RWPE1 (cell line): ENCODE data around the gene SLC4A3.
"Not testable (repeated sequence)": the region's sequence is repeated elsewhere in the genome, so short reads cannot be mapped to it uniquely, and the experiment has no call there.

ENCODE experiments used
- CTCF ChIA-PET: fragments of 350-600 bp; sonication (Branson Sonifier 250); formaldehyde crosslinking; extraction: SDS; loops from one replicate; lab custom pipeline; 2021; lab: Yijun Ruan, JAX
- POLR2A ChIA-PET: fragments of 400-600 bp; formaldehyde crosslinking; extraction: SDS; loops from one replicate; lab custom pipeline; 2020; ENCODE audit warnings: antibody characterized with exemption; ENCODE audit not compliant: low non-redundant PET; lab: Yijun Ruan, JAX
- DNase-seq: peaks from one replicate; pipeline ENCODE4 v3.0.0; 2012; ENCODE audit warnings: low spot score
- H3K27ac ChIP-seq: fragments of 450-650 bp; 2 replicates; pipeline ENCODE4 v1.5.1; 2017
- TF ChIP-seq, protein P1 (sequence below): fragments of 450-650 bp; conservative IDR thresholded peaks from 2 replicates; pipeline ENCODE4 v1.5.1; 2017; ENCODE audit warnings: low read depth, mild to moderate bottlenecking

SLC4A3 gene

DNA sequence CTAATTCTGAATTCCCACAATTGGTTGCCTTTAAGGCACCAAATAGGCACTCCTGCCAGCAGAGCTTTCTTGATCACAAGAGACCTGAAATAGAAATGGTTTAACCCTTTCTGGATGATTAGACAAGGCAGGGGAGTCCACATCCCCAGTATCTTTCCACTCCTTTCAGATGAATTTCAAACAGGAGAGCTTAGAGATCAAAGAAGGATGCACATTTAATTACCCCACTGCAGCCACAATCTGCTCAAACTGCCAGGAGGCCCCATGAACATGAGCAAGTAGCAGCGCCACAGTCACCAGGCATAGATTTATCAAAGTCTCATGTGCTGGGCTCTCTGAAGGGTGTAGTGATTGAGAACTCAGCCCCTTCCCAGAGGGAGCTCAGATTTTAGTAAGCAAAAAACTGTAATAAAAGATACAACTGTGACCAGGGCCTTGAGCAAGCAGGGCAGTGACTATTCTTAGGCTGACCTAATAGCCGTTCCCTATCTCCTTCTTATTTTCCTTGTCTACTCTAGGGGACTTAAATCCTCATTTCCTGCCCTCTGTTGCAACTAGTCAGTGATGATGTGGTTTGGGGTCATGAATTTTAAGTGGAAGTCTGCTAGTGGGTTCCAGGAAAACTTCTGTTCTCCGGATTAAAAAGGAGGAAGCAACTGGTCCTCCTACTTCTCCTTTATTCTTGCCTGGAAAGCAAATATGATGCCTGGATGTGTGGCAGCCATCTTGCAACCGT, 53.7 kb downstream of the SLC4A3 start:
- ChIA-PET POLR2A (no interaction called here), CTCF (interaction anchor here (0.6 kb wide), 1 partner anchor 42 kb away, joined by 3 read pairs; no protein-coding TSS in a partner anchor)
- TF ChIP-seq, protein P1, sequence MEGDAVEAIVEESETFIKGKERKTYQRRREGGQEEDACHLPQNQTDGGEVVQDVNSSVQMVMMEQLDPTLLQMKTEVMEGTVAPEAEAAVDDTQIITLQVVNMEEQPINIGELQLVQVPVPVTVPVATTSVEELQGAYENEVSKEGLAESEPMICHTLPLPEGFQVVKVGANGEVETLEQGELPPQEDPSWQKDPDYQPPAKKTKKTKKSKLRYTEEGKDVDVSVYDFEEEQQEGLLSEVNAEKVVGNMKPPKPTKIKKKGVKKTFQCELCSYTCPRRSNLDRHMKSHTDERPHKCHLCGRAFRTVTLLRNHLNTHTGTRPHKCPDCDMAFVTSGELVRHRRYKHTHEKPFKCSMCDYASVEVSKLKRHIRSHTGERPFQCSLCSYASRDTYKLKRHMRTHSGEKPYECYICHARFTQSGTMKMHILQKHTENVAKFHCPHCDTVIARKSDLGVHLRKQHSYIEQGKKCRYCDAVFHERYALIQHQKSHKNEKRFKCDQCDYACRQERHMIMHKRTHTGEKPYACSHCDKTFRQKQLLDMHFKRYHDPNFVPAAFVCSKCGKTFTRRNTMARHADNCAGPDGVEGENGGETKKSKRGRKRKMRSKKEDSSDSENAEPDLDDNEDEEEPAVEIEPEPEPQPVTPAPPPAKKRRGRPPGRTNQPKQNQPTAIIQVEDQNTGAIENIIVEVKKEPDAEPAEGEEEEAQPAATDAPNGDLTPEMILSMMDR: no peak
- no peak for DNase-seq
- no peak overlapping the region for H3K27ac ChIP-seq

DNA sequence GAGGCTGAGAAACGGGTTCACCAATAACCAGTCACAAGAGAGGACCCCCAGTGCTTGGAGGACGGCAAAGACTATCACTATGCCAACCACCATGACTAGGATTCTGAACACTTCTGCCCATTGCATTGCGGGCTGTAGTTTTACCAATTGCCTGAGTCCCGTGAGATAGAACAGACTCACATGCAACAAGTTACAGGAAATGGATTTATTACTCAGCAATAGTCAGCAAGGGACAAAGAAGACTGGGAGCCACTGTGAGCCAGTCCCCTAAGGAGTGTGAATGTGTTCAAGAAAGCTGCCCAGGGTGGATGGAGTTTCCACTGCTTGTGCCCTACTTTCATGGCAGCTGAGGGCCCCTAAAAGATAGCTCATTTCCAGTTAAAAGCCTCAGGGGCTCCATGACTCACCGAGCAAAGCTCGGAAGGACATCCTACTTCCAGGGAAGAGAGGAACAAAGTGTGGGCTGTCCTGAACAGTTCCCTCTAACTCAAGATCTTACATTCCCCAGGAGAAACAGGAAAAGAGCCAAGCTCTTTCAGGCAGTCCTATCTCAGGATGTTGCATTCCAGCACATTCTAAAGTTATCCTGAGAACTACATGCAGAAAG, 54.4 kb downstream of the SLC4A3 start:
- peak overlapping the region; percentile 44; the same call in 1 of the 2 replicates for H3K27ac ChIP-seq
- DNase-seq: no peak
- ChIA-PET CTCF (interaction anchor here (1.0 kb wide), 1 partner anchor 39 kb away, joined by 4 read pairs; no protein-coding TSS in a partner anchor), POLR2A (no interaction called here)
- TF ChIP-seq, protein P1: no peak

DNA sequence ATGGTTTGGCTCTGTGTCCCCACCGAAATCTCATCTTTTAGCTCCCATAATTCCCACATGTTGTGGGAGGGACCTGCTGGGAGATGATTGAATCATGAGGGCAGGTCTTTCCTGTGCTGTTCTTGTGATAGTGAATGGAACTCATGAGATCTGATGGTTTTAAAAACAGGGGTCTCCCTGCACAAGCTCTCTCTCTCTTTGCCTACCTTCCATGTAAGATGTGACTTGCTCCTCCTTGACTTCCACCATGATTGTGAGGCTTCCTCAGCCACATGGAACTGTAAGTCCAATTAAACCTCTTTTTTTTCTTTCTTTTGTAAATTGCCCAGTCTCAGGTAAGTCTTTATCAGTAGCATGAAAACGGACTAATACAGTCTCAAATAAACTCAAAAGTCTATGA, 56.0 kb downstream of the SLC4A3 start:
- CTCF ChIA-PET: interaction anchor here (0.7 kb wide), 1 partner anchor 86 kb away, joined by 3 read pairs; no protein-coding TSS in a partner anchor
- POLR2A ChIA-PET, H3K27ac ChIP-seq, DNase-seq: not testable (repeated sequence)

DNA sequence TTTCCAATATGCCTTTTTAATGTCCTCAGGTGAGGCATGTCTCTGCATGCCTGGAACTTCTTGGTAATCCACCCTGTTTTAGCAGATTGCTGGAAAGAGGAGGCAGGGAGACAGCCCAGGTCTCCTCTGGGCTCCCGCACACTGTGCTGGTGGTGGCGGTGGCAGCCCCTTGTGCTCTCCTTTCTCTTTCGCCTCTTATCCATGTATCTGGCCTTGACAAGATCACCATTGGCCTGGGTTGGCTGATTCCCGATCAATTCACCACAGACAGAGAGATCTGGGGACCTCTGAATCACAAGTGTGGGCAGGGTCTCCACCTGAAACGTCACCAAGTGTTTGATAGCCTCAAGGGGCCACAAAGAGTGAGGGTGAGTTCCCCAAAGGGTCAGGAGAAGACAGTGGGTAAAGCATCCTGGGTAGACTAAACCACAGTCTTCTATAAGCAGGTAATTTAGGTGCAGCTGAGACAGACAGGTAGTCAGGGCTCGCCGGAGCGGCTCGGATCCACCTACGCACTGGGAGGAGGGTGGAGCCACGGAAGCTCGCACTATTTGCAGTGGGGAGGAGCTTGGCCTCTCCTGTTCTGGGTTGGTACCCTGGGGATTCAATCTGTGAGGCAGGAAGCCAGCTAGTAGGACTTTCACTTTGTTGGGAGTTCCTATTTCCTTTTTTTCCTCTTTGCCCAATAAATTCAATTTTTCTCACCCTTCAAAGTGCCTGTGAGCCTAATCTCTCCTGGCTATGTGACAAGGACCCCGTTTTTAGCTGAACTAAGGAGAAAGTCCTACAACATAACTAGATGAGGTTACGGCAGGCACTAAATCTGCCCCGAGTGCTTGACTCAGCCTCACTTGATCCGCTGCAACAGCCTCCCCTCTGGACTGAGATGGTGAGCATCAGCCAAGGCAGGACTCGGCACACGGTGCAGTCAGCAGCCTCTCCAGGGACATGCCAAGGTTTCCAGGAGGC, 57.6 kb downstream of the SLC4A3 start:
- ChIA-PET POLR2A (interaction anchor here (0.6 to 1.2 kb wide), 3 partner anchors 9 to 684 kb away, joined by 3 to 10 read pairs (median 3); no protein-coding TSS in a partner anchor), CTCF (interaction anchor here (1.1 kb wide), 1 partner anchor 42 kb away, joined by 6 read pairs; no protein-coding TSS in a partner anchor)
- H3K27ac ChIP-seq: peak overlapping the region; percentile 90
- TF ChIP-seq, protein P1: no peak
- DNase-seq: peak; percentile 93

GRCh38 chr2:219687272-219687671, 59.8 kb downstream of the SLC4A3 start:
- CTCF ChIA-PET: no interaction called here
- DNase-seq: no peak
- POLR2A ChIA-PET: no interaction called here
- peak overlapping the region; percentile 90; the same call in 1 of the 2 replicates for H3K27ac ChIP-seq
- TF ChIP-seq, protein P1: no peak

GRCh38 chr2:219687882-219688559, 60.6 kb downstream of the SLC4A3 start:
- POLR2A ChIA-PET: no interaction called here
- no peak for DNase-seq
- TF ChIP-seq, protein P1: no peak
- H3K27ac ChIP-seq: peak overlapping the region; percentile 90
- CTCF ChIA-PET: interaction anchor here (0.6 to 1.9 kb wide), 2 partner anchors 45 to 50 kb away, joined by 4 to 5 read pairs; no protein-coding TSS in a partner anchor
